Glomerular visceral epithelial cell (primary cell): Measurements from ENCODE around the gene CDH11.

Experiments used
- DNase-seq: peaks from one replicate; pipeline ENCODE4 v3.0.0-alpha.2; 2016; ENCODE audit errors: extremely low spot score

The CDH11 gene

DNA sequence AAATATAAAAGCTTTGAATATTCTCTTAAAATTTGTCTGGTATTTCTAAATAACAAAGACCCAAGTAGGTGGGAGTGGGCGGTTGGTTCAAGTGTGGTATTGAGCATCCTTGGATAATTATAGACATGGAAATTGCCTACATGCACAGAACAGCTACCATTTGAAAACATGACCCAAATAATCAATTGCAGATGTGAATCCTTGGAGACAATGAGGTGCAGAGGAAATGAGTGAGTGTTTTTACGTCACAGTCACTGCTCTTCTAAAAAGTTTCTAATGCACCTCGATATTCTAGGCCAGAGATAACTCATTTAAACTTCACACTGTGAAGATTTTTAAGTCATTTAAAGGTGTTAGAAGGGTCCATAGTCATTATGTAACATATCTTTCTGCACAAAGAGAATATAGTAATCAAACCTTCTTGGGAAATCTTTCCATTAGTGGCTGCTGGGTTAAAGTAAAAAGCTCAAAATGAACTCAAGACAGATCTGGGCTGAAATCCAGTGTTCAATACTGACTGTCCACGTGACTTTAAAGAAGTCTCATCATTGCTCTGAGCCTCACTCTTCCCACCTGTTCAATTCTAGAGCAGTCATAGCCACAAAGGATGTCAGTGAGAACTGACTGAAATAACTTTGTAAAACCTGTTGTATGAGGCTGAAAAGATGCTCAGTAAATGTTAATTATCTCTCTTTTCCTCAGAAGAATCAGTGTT is 144.5 kb downstream of the CDH11 start:
- no peak for DNase-seq

DNA sequence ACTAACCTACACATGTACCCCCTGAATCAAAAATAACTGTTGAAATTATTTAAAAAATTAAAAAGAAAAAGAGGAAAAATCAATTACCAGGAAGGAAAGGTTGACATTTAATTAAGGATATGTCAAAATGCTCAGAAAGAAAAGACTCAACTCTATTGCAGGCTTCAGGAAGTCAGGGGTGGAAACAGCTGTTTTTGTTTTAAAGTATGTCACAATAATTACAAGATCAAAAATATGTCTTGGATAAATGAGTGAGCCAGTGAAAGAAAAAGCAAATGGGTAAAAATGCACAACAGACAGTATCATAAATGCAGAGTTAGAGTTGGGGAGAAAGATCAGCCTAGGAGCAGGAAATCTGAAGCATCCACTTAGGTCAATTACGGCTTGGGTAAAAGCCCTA is 146.0 kb downstream of the CDH11 start:
- no peak for DNase-seq

DNA sequence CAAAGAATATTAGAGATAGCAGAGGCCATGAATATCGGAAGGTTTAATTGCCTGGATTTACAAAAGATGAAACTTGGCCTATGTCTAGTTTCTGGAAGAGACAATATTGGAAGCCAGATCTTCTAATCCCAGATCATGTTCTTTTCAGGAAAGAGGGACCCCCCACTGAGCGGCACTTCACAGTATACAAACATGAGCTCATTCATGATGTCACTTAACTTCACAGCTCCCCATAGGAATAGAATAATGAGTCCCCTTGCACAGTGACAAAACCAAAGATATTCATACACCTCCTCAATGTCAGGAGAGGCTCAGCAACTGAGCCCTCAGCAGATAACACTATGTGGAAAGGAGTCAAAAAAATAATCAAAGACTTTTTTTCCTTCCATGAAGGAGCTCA is 147.5 kb downstream of the CDH11 start:
- no peak for DNase-seq

DNA sequence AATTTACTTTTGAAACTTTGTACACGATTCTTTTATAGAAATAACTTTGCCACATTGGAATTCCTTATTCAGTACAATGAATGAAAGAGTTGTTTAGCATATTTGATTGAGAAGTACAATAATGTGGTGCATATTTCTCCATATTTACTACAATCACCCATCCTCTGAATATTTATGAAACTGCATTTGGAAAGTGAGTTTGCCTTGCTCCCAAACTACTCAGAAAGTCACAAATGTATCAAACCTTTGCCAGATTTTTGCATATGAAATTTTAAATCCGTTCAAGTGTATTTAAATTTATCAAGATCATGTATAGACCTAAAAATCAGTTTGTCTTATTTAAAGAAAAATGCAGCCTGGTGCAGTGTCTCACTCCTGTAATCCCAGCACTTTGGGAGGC is 148.7 kb downstream of the CDH11 start:
- no peak for DNase-seq

DNA sequence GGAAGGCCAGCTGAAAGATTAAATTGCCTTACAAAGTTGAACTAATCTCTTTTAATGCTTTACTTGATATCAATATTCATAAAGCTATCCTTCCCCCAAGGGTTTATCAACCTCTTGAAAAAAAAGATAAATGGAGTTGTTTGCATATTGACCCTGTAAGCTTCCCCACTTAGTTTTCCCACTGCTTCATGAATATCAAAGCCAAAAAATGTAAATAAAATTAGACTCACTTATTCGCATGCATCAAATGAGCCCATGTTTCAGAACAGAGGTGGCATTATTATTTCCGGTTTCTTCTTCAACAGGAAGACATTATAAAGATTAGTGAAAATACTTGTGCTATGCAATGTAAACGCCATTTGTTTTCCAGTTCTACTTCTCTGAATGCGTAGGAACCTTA is 150.7 kb downstream of the CDH11 start:
- no peak for DNase-seq

DNA sequence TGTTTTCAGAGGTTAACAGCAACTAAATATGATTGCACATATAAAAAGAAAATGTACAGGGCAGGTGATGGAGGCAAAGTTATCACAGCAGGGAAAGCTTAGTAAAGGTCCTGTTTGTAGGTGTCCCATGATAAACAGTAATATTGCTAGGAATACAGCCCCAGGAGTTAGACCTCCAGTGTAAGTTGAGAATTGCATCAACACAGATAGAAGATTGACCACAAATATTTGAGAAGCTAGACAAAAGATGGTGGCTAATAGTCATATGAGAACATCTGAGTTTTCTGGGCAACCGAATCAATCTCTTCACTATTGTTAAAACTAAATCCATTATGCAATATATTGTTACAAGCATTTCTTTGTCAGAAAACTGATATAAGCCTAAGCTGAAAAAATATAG is 152.6 kb downstream of the CDH11 start:
- no peak for DNase-seq

DNA sequence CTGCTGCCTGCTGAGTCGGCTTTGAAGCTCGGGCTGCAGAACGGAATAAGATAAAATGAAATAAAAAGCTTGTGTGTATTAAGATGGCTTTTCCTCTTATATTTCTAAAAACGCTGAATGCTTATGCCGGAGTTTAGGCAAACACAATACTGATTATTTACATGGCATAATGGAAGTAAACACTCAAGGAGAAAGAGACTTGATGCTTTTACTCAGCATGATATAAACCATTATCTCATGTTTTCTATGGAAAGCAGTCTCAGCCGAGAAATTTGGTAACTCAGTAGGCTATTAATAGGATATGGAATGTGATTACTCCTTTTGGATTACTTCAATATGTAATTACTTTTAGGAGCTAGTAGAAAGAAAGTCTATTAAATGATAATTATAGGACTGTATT is 153.3 kb downstream of the CDH11 start:
- no peak for DNase-seq

DNA sequence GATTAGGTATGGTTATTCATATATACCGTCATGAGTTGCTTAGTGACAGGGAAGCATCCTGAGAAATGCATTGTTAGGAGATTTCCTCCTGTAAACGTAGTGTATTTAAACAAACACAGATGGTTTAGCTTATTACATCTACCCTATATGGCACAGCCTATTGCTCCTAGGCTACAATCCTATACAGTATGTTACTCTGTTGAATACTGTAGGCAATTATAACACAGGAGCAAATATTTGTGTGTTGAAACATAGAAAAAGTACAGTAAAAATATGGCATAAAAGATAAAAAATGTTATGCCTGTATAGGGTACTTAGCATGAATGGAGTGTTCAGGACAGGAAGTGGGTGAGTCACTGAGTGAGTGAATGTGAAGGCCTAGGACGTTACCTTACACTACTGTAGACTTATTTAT is 157.7 kb downstream of the CDH11 start:
- peak; percentile 20 for DNase-seq

DNA sequence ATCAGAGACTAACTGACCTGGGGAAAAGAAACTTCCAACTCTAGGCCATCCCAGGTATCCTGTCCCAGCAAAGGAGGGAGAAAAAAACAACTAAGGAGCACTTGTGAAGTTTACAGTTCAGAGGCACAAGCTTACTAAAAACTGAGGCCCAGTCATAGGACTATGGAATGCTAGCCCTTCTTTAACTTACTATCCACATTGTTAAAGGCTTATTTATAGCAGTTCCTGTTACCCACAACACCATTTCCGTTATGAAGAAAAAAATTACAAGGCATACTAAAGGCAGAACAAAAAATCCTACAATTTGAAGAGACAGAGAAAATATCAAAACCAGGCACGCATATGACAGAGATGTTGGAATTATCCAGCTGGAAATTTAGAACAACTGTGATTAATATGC is 159.1 kb downstream of the CDH11 start:
- DNase-seq = no peak

DNA sequence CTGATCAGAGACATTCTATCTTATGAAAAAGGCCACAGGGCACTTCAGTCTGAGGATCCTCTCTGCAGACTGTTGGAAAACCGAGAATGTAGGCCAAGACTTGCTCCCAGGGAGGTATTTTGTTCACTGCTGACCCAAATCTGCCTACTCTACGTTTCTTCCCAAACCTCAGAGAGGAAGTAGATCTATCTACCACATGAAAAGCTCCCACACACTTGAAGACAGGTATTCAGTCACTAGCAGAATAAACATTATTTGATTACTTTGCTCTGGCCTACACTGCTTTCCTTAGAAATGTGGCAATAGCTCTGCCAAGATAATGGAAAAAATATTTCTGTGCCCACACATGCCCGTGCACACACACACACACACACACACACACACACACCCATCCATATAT is 164.6 kb downstream of the CDH11 start:
- DNase-seq = no peak

DNA sequence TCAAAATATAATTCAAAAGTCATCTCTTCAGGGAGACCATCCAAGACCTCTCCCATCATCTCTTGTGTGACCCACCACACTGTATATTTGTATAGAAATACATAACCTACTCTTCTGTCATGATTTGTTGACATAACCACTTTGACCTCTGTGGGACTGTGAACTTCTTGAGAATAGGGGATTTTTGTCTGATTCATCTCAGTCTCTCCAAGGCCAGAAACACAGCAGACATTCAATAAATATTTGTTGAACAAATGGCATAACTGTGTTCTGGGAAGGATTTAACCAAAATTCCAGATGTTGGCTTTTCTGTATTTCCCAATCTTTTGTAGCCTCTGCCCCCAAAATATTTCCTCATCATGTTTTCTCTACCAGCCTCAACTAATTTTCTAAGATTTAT is 169.7 kb downstream of the CDH11 start:
- DNase-seq = peak; percentile 11

DNA sequence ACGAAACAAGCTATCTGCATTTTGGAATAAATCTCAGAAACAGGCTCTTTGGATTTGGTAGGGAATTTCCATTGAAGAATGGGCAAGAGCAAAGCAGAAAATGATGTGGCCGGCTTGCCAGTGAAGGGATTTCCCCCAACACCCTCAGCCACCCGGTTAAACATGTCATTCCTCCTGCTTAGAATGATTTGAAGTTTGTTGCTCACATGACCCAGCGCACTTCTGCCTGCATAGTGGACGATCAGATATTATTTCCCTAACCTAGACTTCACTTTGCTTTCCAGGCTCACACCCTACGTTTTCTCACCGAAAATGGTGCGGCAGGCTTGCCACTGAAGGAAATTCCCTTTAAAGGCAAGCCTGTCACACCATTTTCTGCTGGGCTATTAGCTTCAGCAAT is 170.7 kb downstream of the CDH11 start:
- no peak for DNase-seq

DNA sequence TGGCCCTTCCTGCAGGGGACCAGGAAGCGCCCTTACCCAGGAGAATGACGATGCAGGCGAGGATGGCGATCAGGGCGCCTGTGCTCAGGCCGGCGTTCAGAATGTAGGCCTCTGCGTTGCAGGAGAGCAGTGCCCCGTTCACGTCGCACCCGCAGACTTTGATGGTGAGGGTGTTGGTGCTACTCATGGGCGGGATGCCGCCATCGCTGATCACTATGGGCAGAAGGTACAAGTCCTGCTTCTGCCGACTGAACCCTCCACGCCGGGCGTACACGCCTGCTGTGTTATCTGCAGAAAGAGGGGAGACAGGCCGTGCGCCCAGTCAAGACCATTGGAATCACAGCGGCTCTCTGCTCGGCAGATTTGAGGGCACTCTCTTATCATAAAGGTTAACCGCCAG is 171.1 kb downstream of the CDH11 start:
- no peak for DNase-seq

DNA sequence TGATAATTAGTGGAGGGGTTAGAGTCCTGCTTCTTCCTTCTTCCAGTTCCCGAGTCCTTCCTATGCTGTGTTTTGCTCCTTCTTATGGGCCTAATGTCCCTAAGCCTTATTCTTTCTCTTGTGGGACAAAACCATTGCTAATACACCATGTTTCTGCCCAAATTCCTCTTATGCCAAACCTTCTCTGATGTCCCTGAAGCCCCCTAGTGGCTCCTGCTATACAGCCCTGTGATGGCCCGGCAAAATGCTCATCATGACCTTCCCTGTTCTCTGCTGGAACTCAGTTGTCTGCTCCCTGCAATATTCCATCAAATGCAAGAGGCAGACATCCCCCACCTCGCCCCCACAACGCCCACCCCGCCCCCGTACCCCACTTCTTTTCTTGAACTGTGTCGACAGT is 171.6 kb downstream of the CDH11 start:
- no peak for DNase-seq

DNA sequence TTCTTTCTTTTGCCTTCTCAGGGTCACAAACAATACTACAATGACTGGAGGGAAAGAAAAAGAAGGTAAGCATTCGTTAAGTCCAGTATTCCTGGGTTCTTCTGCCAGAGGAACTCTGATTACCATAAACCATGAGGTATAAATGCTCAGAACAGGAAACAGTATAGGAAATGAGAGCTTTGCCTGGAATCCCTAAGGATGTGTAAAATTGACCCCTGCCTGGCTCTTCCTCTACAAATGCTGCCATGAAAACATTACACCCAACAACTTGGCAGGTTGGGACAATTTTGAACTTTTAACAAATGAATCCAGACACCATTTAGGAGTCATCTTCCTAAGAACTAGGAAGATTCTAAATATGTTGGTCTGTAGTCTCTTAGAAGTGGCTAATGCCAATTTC is 173.8 kb downstream of the CDH11 start:
- DNase-seq = no peak

DNA sequence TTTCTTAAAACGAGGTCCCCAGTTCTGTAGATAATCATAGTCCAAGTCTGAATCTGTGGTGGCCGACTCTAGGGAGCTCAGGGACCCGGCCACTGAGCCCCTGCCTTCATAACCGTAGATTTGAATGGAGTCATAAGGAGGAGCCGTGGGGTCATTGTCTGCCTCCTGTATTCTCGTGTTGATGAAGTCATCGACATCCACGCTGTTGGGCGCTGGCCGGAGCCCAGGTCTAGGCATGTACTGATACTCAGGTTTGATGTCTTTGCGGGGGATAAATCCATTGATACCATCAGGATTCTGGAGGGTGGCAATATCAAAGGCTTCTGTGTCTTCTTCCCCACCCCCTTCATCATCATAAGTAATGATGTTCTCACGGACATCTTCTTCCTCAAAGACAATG is 174.2 kb downstream of the CDH11 start:
- no peak for DNase-seq

DNA sequence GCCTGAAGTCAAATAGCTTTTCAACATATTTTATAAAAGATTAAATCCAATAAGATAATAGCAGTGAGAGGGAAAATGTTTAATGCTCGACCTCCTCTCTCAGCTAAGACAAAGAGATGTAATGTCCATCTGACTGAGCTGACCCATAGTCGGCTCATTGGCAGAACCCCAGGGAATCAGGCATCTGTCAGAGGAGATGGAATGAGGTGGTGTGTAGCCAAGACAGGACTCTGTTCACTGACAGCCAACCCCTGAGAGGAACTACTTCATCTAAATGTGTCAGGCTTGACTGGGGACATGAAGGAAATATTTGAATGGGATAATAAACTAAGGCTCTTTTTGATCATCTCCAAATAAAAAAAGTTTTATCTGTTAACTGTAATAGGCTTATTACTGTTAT is 188.0 kb downstream of the CDH11 start:
- no peak for DNase-seq

DNA sequence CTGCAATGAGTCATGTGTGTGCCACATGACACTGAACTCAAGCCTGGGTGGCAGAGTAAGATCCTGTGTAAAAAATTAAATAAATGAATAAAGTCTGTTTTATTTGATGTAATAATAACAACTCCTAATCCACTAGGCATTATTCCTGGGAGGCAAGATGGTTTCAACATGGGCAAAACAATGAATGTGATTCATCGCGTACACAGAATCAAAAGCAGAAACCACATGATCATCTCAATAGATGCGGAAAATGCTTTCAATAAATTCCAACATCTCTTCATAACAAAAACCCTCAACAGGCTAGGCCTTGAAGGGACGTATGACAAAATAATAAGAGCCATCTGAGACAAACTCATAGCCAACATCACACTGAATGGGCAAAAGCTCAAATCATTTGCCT is 195.4 kb downstream of the CDH11 start:
- DNase-seq = no peak

DNA sequence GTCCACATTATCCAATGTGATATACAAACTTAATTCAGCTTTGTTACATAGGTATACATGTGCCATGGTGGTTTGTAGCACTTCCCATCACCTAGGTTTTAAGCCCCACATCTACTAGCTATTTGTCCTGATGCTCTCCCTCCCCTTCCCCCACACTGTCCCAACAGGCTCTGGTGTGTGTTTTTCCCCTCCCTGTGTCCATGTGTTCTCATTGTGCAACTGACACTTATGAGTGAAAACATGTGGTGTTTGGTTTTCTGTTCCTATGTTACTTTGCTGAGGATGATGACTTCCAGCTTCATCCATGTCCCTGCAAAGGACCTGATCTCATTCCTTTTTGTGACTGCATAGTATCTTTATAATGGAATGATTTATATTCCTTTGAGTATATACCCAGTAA is 196.7 kb downstream of the CDH11 start:
- no peak for DNase-seq

DNA sequence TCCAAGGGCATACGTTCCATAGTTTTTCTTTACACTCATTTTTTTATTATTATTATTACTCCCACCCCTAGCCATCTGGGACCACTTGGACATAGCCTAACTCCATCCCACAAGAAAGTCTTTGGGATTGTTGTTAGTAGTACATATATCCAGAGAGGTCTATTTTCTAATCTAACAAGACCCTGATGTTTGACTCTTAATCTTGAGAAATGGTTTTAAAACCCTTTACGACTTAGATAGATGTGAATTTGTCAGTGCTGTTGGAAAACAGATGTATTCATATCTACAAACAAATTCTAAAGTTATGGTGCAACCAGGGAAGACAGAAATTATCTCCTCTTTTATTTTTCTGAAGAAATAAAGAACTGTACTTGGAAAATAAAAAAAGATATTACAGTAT is 197.8 kb downstream of the CDH11 start:
- DNase-seq = no peak

DNA sequence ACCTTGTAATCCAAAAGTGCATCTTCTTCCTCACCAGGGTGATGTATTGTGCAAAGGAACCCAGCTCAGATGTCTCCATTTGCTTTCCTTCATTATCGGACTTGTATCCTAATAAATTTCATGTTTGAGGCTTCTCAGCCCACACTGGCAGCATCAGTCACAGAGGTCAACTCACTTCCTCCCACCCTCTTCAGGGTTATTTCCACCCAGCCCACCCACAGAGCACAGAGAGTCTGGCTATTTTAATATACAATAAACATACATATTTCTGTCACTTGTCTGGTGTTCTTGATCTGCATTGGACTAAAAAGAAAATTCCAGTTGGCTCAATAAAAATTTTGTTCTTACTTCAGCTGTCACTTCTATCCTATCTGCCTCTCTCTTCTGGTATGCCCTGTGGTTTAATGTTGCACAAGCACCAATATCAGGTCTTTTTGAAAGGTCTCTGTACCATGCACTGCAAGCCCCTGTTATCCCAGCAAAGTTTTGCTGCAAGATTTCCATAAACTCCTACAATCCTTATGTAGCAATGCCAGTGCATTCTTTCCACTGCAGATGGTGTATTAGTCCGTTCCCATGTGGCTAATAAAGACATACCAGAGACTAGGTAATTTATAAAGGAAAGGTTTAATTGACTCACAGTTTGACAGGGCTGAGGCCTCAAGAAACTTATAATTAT is 201.8 kb downstream of the CDH11 start:
- DNase-seq = no peak

DNA sequence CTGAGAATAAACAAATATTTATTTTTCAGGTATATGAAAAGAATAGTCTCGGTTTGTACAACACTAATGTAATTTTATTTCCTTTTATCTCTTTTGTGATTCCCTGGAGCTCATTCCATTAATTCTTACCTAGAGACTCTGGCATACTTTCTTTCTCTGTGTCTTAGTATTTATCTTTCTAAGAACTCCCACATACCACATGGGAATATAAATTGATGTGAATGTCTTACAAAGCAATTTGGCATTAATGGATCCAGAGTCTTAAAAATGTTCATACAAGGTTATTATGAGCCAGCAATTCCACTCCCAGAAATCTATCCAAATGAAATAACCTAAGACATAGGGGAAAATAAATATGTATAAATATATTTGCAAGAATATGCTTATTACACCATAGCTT is 202.7 kb downstream of the CDH11 start:
- no peak for DNase-seq

DNA sequence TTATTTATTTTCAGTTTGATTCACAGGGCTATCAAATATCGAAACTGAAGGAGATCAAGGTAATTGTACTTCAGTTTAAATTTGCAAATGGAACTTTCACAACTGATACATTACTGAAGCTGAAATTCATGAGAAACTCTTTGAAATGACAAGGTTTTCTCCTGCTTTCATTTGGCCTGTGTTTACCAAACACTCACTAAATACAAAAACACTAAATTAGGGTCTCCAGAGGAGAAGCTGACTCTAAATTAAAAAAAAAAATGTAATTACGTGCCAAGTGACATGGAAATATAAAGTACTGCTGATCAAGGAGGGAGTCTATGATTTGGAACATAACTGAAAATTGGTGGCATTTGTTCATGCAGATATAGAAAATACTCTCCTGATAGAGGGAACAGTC is 205.8 kb downstream of the CDH11 start:
- DNase-seq = no peak

DNA sequence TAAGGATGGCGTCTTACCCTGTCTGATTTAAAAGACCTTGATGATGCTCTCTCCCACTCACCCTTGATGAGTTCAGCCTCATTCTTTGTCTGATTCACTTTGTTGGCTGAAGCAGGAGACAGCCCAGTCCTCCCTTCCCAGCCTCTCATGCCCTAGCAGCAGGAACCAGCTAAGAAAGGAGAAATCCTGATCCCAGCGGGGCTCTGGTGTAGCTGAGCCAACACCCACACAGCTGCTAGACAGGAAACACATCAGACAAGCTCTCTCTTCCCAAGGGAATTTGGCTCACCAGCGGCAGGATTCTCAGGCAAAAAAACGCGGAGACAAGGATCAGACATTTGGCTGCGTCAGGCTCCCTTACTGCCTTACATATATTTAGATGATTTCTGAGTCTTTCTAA is 211.5 kb downstream of the CDH11 start:
- no peak for DNase-seq
